Tongue (tissue), 2 donors: ENCODE measurements around the gene ZNF280A. TPM values are rescaled to one million over a fixed set of nuclear protein-coding genes. Genes with fewer than 3 reads are reported as not detected.

Experiments
- DNase-seq: peaks from one replicate; pipeline ENCODE4 v3.0.0-alpha.2; 2015
- total RNA-seq: library from RNA; depleted of rRNA; stranded (reverse); fragments of >200 nt; gene quantifications from one replicate; pipeline ENCODE4 v1.2.3, GENCODE V29; 2014

Gene ZNF280A
- total RNA-seq, 1 donor from 2014 or later: not detected

DNA sequence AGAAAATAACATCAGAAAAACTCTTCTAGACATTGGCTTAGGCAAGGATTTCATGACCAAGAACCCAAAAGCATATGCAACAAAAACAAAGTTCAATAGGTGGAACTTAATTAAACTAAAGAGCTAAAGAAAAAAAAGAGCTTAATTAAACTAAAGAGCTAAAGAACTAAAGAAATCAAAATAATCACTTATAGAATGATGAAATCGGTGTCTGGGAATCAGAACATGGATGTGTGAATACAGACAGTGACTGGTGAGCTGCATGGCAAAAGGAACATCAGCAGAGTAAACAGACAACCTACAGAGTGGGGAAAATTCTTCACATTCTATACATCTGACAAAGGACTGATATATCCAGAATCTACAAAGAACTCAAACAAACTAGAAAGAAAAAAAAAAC is 53.0 kb downstream of the ZNF280A start:
- no peak for DNase-seq

DNA sequence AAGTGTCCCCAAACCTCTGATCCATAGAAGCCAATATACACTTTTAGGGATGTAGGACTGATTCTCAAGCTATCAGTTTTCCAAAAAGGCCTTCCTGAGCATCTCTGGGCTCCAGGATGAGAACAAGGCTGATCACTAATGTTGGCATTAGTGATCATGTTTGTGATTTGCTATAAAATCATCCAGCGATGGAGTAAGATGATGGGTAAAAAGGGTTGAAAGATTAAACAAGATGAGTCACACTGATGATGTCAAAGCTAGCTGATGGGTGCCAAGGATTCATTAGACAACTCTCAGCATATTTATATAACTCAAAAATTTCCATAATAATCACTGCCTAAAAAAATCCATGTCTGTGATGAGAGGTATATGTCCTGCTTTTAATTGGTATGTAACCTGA is 54.3 kb downstream of the ZNF280A start:
- DNase-seq: no peak

DNA sequence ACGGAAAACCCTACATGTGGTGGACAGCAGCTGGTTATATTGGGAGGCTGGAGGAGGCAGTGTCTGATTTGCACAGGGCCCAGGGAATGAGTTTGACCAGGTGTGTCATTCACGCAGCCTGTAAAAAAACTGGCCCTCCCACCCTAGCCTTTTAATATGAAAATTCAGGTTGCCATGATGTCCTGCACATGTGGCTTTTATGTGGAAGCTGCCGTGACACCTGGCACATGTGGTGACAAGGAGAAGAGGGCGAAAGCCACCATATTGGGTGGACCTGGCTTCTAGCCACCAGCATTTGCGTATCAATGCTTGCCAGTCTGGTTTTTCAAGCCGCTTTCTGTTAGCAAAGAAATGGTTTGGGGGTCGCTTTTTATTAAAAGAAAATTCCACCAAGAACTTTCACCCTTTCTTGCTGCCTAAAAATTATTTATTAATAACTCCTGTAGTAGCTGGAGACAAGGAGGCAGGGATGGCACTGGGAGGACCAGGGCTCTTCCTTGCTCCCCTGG is 54.9 kb downstream of the ZNF280A start:
- no peak for DNase-seq

DNA sequence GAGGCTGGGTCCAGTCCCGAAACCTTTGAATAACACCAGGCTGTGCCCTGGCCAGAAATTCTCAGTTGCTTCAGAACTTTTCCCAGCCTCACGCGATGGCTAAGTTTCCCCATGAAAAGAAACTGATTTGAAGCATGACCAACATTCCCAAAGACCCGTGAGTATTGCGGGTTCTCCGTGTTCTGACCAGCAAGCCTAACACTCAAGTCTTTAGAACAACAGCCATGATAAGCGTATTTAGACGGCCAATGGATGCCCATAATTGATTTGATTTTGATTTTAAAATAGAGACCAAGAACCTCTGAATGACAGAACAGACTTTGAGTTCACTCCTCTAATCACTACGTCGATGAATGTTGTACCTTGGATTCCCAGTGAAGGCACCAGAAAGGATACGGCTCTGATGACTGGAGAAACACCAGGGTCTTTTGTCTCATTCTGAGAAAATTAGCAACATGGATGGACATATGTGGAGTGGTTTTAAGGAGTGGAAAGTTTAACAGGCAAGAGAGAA is 55.5 kb downstream of the ZNF280A start:
- DNase-seq: no peak

DNA sequence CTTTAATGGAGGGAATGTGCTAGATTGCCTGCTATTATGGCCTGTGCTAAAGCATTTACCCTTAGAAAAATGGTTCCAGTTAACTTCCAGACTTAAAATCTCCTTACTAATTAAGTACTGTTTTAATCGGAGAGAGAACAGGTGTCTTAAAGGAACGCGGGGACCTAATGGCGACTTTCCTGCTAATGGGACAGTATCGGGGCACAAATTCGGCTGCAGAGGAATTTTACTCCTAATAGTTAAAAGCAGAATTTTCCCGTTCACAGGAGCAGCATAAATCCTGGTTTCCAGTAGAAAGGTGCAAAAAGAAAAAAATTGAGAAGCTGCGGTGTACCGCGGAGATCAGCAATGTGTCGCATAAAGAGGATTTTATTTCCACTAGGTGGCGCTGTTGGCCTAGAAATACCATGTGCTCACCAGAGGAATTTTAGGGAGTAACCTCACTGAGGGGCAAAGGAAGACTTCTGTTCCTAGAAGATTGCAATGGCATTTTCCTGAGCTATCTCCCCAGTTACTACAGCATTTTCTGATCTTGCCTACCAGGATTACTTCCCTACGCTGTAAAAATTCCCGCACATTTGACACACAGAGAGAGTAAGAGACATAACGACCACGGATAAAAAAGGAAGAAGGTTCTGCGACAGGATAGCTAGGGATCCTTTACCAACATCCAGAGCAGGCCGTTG is 56.1 kb downstream of the ZNF280A start:
- peak; percentile 89 for DNase-seq

Other genes with a start within 250 kb of the ZNF280A start
- 1.0 TPM for gene ZNF280B, start 11.5 kb downstream of the ZNF280A start, total RNA-seq
- not detected for gene PRAME, start 39.0 kb upstream of the ZNF280A start, total RNA-seq
- not detected for gene GGTLC2, start 124.3 kb upstream of the ZNF280A start, total RNA-seq